Hepatic stellate cell (primary cell): Measurements from ENCODE around the gene GRIK5.
"Not testable (repeated sequence)": the region's sequence is repeated elsewhere in the genome, so short reads cannot be mapped to it uniquely, and the experiment has no call there.

Source experiments
- DNase-seq: peaks from one replicate; pipeline ENCODE4 v3.0.0; 2011; ENCODE audit warnings: low spot score

GRIK5 gene

GRCh38 chr19:42048992-42049391, 21.0 kb downstream of the GRIK5 start:
- no peak for DNase-seq

GRCh38 chr19:42045575-42045974, 24.4 kb downstream of the GRIK5 start:
- no peak for DNase-seq

- no peak for DNase-seq
Measured at GRCh38 chr19:42042455-42043170, 27.4 kb downstream of the GRIK5 start.

GRCh38 chr19:42040491-42040890, 29.5 kb downstream of the GRIK5 start:
- not testable (repeated sequence) for DNase-seq

- DNase-seq = no peak
Measured at GRCh38 chr19:42040031-42040430, 30.0 kb downstream of the GRIK5 start.

- DNase-seq = no peak
Measured at GRCh38 chr19:42038666-42039065, 31.3 kb downstream of the GRIK5 start.

- DNase-seq = no peak
Measured at GRCh38 chr19:42037649-42038048, 32.4 kb downstream of the GRIK5 start.

- peak; percentile 65 for DNase-seq
Measured at GRCh38 chr19:42034640-42035391, 35.2 kb downstream of the GRIK5 start.

- DNase-seq = no peak
Measured at GRCh38 chr19:42033413-42033812, 36.6 kb downstream of the GRIK5 start.

- DNase-seq = no peak
Measured at GRCh38 chr19:42032431-42032830, 37.6 kb downstream of the GRIK5 start.

- no peak for DNase-seq
Measured at GRCh38 chr19:42030645-42031440, 39.2 kb downstream of the GRIK5 start.

GRCh38 chr19:42028304-42029216, 41.4 kb downstream of the GRIK5 start:
- no peak for DNase-seq

- peak; percentile 71 for DNase-seq
Measured at GRCh38 chr19:42024622-42025111, 45.3 kb downstream of the GRIK5 start.

GRCh38 chr19:42023943-42024260, 46.1 kb downstream of the GRIK5 start:
- DNase-seq = no peak

- no peak for DNase-seq
Measured at GRCh38 chr19:42023121-42023942, 46.7 kb downstream of the GRIK5 start.

GRCh38 chr19:42022616-42023015, 47.4 kb downstream of the GRIK5 start:
- no peak for DNase-seq

- no peak for DNase-seq
Measured at GRCh38 chr19:42021185-42021584, 48.8 kb downstream of the GRIK5 start.

GRCh38 chr19:42018503-42019193, 51.4 kb downstream of the GRIK5 start:
- peak; percentile 69 for DNase-seq

GRCh38 chr19:42017040-42017439, 53.0 kb downstream of the GRIK5 start:
- no peak for DNase-seq

- DNase-seq = not testable (repeated sequence)
Measured at GRCh38 chr19:42012747-42013146, 57.3 kb downstream of the GRIK5 start.
